HEK293 (cell line): ENCODE measurements around the gene SORT1.

Experiments used
- CTCF ChIP-seq: fragments of 450-650 bp; formaldehyde crosslinking; IDR thresholded peaks from 2 replicates; pipeline ENCODE4 v1.5.1; 2016; ENCODE audit warnings: missing biosample characterization, missing genetic modification characterization
- INSM2 ChIP-seq: fragments of 450-650 bp; formaldehyde crosslinking; IDR thresholded peaks from 2 replicates; pipeline ENCODE4 v1.5.1; 2016; ENCODE audit warnings: missing biosample characterization, missing genetic modification characterization
- KLF8 ChIP-seq: fragments of 450-650 bp; formaldehyde crosslinking; IDR thresholded peaks from 2 replicates; pipeline ENCODE4 v1.5.1; 2016; ENCODE audit warnings: missing biosample characterization, missing genetic modification characterization
- PRDM2 ChIP-seq: fragments of 450-650 bp; formaldehyde crosslinking; IDR thresholded peaks from 2 replicates; pipeline ENCODE4 v1.5.1; 2016; ENCODE audit warnings: missing biosample characterization, missing genetic modification characterization, borderline replicate concordance
- TCF7L2 ChIP-seq: IDR thresholded peaks from 2 replicates; pipeline ENCODE4 v1.6.1; 2011; ENCODE audit warnings: low read depth, mild to moderate bottlenecking, inconsistent platforms, low read length, moderate library complexity, borderline replicate concordance
- ZBTB10 ChIP-seq: fragments of 450-650 bp; formaldehyde crosslinking; IDR thresholded peaks from 2 replicates; pipeline ENCODE4 v1.5.1; 2016; ENCODE audit warnings: missing biosample characterization, missing genetic modification characterization
- ZBTB17 ChIP-seq: fragments of 450-650 bp; formaldehyde crosslinking; IDR thresholded peaks from 2 replicates; pipeline ENCODE4 v1.5.1; 2016; ENCODE audit warnings: missing biosample characterization, missing genetic modification characterization
- ZBTB26 ChIP-seq: fragments of 450-650 bp; formaldehyde crosslinking; optimal IDR thresholded peaks from 2 replicates; pipeline ENCODE3; 2016; ENCODE audit warnings: missing biosample characterization, mild to moderate bottlenecking, missing genetic modification characterization
- ZNF211 ChIP-seq: fragments of 450-650 bp; formaldehyde crosslinking; IDR thresholded peaks from 2 replicates; pipeline ENCODE4 v1.5.1; 2016; ENCODE audit warnings: low read depth, missing biosample characterization, missing genetic modification characterization
- ZNF354C ChIP-seq: fragments of 450-650 bp; formaldehyde crosslinking; IDR thresholded peaks from 2 replicates; pipeline ENCODE4 v1.5.1; 2016; ENCODE audit warnings: missing biosample characterization, missing genetic modification characterization, low read depth, borderline replicate concordance
- ZNF362 ChIP-seq: fragments of 450-650 bp; formaldehyde crosslinking; IDR thresholded peaks from 2 replicates; pipeline ENCODE4 v1.5.1; 2016; ENCODE audit warnings: missing biosample characterization, missing genetic modification characterization
- ZNF473 ChIP-seq: fragments of 450-650 bp; formaldehyde crosslinking; IDR thresholded peaks from 2 replicates; pipeline ENCODE4 v1.5.1; 2017; ENCODE audit warnings: missing biosample characterization, missing genetic modification characterization
- ZNF48 ChIP-seq: fragments of 450-650 bp; formaldehyde crosslinking; IDR thresholded peaks from 2 replicates; pipeline ENCODE4 v1.5.1; 2016; ENCODE audit warnings: missing biosample characterization, missing genetic modification characterization
- ZNF544 ChIP-seq: fragments of 450-650 bp; formaldehyde crosslinking; IDR thresholded peaks from 2 replicates; pipeline ENCODE4 v1.5.0; 2017; ENCODE audit warnings: missing biosample characterization, missing genetic modification characterization
- ZNF654 ChIP-seq: fragments of 450-650 bp; formaldehyde crosslinking; IDR thresholded peaks from 2 replicates; pipeline ENCODE4 v1.5.1; 2016; ENCODE audit warnings: low read depth, missing biosample characterization, missing genetic modification characterization
- TF ChIP-seq, protein P1 (sequence below): fragments of 450-650 bp; formaldehyde crosslinking; IDR thresholded peaks from 2 replicates; pipeline ENCODE4 v1.5.1; 2016; ENCODE audit warnings: missing biosample characterization, missing genetic modification characterization
- TF ChIP-seq, protein P2 (sequence below): fragments of 450-650 bp; formaldehyde crosslinking; IDR thresholded peaks from 2 replicates; pipeline ENCODE4 v1.5.1; 2016; ENCODE audit warnings: missing biosample characterization, missing genetic modification characterization

SORT1 gene

DNA sequence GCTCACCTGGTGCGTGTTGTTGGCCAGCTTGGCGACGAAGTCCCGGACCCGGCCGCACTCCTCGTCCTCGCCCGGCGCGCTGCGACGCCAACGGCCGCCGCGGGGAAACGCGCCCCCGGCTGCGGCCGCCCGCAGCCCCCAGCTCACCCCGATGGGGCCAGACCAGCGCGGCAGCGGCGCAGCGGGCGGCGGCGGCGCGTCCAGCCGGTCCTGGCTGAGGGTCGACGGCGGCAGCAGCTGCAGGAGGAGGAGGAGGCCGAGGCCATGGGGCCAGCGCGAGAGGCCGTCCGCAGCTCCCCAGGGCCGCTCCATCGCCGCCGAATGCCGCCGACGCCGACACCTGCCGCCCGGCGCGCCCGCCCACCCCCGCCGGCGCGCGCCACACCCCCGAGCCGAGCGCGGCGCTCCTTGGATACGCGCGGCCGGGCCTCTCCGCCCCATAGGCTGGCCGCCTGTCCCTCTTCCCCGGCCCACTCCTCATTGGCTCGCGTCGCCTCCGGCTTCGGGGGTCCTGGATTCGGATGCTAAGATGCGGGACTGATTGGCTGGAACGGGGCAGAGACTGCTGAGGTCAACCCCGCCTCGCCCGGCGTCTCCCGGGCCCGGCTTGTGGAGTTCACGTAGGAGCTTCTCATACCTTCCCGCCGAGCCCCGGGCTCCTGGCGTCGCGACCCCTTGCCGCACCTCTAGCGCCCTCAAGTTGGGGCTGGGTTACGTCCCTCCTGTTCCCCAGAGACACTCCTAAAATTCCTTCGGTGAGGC, at the start of gene SORT1 (continued):
- TF ChIP-seq PRDM2 (no peak), ZNF354C (tag by site-specific recombination) (no peak), ZNF362 (tag by site-specific recombination) (no peak), ZNF211 (tag by site-specific recombination) (no peak), KLF8 (peak; percentile 63), ZNF48 (tag by site-specific recombination) (no peak), INSM2 (tag by site-specific recombination) (no peak), CTCF (0 out of 2 replicates have a peak, but pooled peaks have one; percentile 15), ZBTB10 (tag by site-specific recombination) (no peak), ZNF544 (tag by site-specific recombination) (no peak), ZBTB17 (tag by site-specific recombination) (peak; percentile 57; the same call in 1 of the 2 replicates), ZNF473 (tag by site-specific recombination) (no peak), ZBTB26 (tag by site-specific recombination) (peak; percentile 78), TCF7L2 (no peak), ZNF654 (tag by site-specific recombination) (no peak)
- TF ChIP-seq, protein P1, sequence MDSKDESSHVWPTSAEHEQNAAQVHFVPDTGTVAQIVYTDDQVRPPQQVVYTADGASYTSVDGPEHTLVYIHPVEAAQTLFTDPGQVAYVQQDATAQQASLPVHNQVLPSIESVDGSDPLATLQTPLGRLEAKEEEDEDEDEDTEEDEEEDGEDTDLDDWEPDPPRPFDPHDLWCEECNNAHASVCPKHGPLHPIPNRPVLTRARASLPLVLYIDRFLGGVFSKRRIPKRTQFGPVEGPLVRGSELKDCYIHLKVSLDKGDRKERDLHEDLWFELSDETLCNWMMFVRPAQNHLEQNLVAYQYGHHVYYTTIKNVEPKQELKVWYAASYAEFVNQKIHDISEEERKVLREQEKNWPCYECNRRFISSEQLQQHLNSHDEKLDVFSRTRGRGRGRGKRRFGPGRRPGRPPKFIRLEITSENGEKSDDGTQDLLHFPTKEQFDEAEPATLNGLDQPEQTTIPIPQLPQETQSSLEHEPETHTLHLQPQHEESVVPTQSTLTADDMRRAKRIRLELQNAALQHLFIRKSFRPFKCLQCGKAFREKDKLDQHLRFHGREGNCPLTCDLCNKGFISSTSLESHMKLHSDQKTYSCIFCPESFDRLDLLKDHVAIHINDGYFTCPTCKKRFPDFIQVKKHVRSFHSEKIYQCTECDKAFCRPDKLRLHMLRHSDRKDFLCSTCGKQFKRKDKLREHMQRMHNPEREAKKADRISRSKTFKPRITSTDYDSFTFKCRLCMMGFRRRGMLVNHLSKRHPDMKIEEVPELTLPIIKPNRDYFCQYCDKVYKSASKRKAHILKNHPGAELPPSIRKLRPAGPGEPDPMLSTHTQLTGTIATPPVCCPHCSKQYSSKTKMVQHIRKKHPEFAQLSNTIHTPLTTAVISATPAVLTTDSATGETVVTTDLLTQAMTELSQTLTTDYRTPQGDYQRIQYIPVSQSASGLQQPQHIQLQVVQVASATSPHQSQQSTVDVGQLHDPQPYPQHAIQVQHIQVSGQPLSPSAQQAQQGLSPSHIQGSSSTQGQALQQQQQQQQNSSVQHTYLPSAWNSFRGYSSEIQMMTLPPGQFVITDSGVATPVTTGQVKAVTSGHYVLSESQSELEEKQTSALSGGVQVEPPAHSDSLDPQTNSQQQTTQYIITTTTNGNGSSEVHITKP = no peak
- TF ChIP-seq, protein P2, sequence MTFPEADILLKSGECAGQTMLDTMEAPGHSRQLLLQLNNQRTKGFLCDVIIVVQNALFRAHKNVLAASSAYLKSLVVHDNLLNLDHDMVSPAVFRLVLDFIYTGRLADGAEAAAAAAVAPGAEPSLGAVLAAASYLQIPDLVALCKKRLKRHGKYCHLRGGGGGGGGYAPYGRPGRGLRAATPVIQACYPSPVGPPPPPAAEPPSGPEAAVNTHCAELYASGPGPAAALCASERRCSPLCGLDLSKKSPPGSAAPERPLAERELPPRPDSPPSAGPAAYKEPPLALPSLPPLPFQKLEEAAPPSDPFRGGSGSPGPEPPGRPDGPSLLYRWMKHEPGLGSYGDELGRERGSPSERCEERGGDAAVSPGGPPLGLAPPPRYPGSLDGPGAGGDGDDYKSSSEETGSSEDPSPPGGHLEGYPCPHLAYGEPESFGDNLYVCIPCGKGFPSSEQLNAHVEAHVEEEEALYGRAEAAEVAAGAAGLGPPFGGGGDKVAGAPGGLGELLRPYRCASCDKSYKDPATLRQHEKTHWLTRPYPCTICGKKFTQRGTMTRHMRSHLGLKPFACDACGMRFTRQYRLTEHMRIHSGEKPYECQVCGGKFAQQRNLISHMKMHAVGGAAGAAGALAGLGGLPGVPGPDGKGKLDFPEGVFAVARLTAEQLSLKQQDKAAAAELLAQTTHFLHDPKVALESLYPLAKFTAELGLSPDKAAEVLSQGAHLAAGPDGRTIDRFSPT (tag by site-specific recombination) = no peak
